ENCODE data around the gene CLRN3. TPM values are rescaled to one million over a fixed set of nuclear protein-coding genes. Genes with fewer than 3 reads are reported as not detected.

CLRN3 gene
- total RNA-seq, 1 experiment from 2014 or later, result 0.52 TPM

DNA sequence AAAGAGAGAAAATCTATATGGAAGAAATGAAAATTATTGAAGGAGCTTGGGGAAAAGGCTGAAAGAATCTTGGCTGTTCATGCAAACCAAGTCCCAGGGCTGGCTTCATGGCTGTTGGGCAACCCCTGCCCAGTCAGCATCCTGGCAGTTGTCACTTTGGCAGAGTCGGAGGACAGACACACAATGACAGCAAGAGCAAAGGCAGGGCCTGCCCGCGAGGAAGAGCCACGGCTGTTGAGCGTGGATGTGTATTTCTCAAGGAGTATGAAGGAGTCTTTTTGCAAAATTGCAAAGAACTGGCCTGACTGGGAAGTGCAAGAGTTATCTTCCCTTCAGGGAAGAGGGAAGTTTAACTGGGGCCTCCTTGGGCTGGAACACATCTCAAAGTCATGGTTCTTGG, 25.8 kb upstream of the CLRN3 start:
- no peak for TF ChIP-seq CTCF (IDR thresholded peaks at IDR 0.05; ENCODE audit: unreplicated experiment)
- BruUV-seq (replicated peaks), result no TSS peak
- no peak overlapping the region for H3K4me3 Mint-ChIP-seq (ENCODE audit: low read depth, unreplicated experiment)
- H3K36me3 Mint-ChIP-seq (ENCODE audit: insufficient read depth, unreplicated experiment), result peaks cover 6% of the 10 kb centered on the region
- no peak overlapping the region for H3K27ac Mint-ChIP-seq (ENCODE audit: unreplicated experiment)
- intact Hi-C loops (cut with micrococcal nuclease; ENCODE audit: unreplicated experiment), result no loop called here
- CTCF ChIA-PET, result interaction anchor here (0.6 kb wide), 1 partner anchor 43 kb away, joined by 3 read pairs; no protein-coding TSS in a partner anchor
- no peaks in the 10 kb centered on the region for H3K9me3 Mint-ChIP-seq (ENCODE audit: low read depth, unreplicated experiment)
- peaks cover 11% of the 10 kb centered on the region for H3K4me1 Mint-ChIP-seq (ENCODE audit: low read depth, unreplicated experiment)
- no peak for DNase-seq
- H3K27me3 Mint-ChIP-seq (ENCODE audit: unreplicated experiment), result no peaks in the 10 kb centered on the region

- Mint-ChIP-seq H3K4me3 (ENCODE audit: low read depth, unreplicated experiment) (no peak overlapping the region), H3K9me3 (ENCODE audit: low read depth, unreplicated experiment) (no peaks in the 10 kb centered on the region), H3K27me3 (ENCODE audit: unreplicated experiment) (no peaks in the 10 kb centered on the region), H3K36me3 (ENCODE audit: insufficient read depth, unreplicated experiment) (no peaks in the 10 kb centered on the region), H3K4me1 (ENCODE audit: low read depth, unreplicated experiment) (no peaks in the 10 kb centered on the region), H3K27ac (ENCODE audit: unreplicated experiment) (no peak overlapping the region)
- no peak for DNase-seq
- CTCF ChIA-PET, result no interaction called here
- no peak for TF ChIP-seq CTCF (IDR thresholded peaks at IDR 0.05; ENCODE audit: unreplicated experiment)
- no TSS peak for BruUV-seq (replicated peaks)
- intact Hi-C loops (cut with micrococcal nuclease; ENCODE audit: unreplicated experiment), result no loop called here
These were observed 24.1 kb upstream of the CLRN3 start for GRCh38 chr10:127916826-127917225.

GRCh38 chr10:127915324-127915723, 22.6 kb upstream of the CLRN3 start:
- Mint-ChIP-seq H3K27ac (ENCODE audit: unreplicated experiment) (no peak overlapping the region), H3K9me3 (ENCODE audit: low read depth, unreplicated experiment) (no peaks in the 10 kb centered on the region), H3K4me3 (ENCODE audit: low read depth, unreplicated experiment) (no peak overlapping the region), H3K4me1 (ENCODE audit: low read depth, unreplicated experiment) (peaks cover 6% of the 10 kb centered on the region), H3K27me3 (ENCODE audit: unreplicated experiment) (no peaks in the 10 kb centered on the region), H3K36me3 (ENCODE audit: insufficient read depth, unreplicated experiment) (no peaks in the 10 kb centered on the region)
- intact Hi-C loops (cut with micrococcal nuclease; ENCODE audit: unreplicated experiment), result no loop called here
- DNase-seq, result no peak
- CTCF ChIA-PET, result no interaction called here
- no peak for TF ChIP-seq CTCF (IDR thresholded peaks at IDR 0.05; ENCODE audit: unreplicated experiment)
- no TSS peak for BruUV-seq (replicated peaks)

DNA sequence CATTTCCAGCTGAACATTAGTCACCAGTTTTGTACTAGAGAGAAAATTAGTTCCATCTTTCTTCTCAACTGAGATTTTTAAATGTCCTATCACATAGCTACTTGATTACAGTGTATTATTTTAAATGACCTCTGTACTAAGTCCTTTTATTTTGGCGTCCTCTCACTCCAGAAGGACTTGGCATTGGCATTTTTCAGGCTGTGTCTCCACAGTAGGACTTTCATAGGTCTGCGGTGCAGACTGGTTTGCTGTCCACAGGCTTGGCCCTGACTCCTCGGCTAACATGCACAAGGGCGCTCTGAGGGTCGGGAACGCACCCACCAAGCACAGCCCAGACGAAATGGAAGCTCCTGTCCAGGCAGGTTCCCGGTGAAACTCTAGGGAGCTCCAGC, 20.6 kb upstream of the CLRN3 start:
- Mint-ChIP-seq H3K36me3 (ENCODE audit: insufficient read depth, unreplicated experiment) (peaks cover 5% of the 10 kb centered on the region), H3K27ac (ENCODE audit: unreplicated experiment) (no peak overlapping the region), H3K27me3 (ENCODE audit: unreplicated experiment) (no peaks in the 10 kb centered on the region), H3K9me3 (ENCODE audit: low read depth, unreplicated experiment) (no peaks in the 10 kb centered on the region), H3K4me3 (ENCODE audit: low read depth, unreplicated experiment) (no peak overlapping the region), H3K4me1 (ENCODE audit: low read depth, unreplicated experiment) (peaks cover 25% of the 10 kb centered on the region)
- no peak for TF ChIP-seq CTCF (IDR thresholded peaks at IDR 0.05; ENCODE audit: unreplicated experiment)
- BruUV-seq (replicated peaks), result no TSS peak
- DNase-seq, result no peak
- CTCF ChIA-PET, result no interaction called here
- intact Hi-C loops (cut with micrococcal nuclease; ENCODE audit: unreplicated experiment), result no loop called here

Measured in Calu3 (cell line).